DMS53 (cell line): ENCODE results near the gene SH3D21.
A peak's percentile ranks its signal among the peaks of the same experiment; 100 is the strongest.

Experiments
- DNase-seq: peaks from one replicate; lab custom pipeline; 2025; lab: John Stamatoyannopoulos, UW

Gene SH3D21

GRCh38 chr1:36330940-36331339 lies 24.8 kb downstream of the SH3D21 start:
- DNase-seq: no peak

DNA sequence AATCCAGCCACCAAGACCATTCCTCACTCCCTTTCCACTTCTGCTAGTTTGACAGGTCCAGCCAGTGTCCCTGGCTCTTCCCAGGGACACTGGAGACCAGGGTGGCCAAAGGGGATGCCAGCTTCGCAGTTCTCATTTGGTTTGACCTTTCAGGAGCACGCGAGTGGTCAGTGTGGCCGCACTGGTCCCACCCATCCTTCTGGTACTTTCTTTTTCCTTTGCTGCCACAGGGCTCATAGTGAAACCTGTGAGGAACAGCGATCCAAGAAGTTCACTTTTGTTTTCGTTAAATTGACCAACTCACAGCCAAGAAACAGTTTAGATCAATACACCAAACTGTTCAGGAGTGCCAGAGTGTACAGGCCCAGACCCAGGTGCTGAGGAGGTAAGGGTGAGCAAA lies 31.7 kb downstream of the SH3D21 start:
- no peak for DNase-seq

- DNase-seq: peak; percentile 20
Observed at GRCh38 chr1:36339215-36339614, 33.0 kb downstream of the SH3D21 start.

- no peak for DNase-seq
Observed at GRCh38 chr1:36339615-36340014, 33.4 kb downstream of the SH3D21 start.

DNA sequence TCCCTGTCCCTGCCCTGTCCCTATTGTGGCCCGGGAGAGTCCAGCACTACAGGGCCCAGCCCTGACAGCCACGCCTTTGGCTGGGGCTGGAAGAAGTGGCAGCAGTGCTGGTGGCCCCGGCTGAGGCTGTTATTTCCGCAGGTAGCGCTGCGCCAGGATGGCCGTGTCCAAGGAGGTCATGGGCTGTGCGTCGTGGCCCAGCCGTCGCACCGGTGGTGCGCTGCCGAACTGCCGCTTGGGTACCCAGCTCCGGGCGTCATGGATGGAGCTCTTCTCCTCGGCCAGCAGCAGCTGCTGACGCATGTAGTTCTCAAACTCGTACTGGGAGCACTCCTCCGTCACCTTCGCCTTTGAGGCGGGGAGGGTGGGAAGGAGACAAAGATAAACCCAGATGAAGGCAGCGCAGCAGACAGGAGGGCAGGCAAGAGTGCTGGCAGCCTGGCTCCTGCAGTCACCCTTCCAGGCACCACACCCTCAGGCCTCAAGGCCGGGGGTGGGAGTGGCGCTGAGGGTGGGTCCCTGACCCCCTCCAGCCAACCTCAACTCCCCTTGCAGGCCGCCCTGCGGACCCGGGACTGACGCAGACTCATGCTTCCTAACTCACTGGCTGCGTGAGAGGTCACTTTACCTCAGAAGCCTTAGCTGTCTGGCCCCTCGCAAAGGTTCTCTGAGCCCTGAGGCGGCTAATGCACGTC lies 35.6 kb downstream of the SH3D21 start:
- DNase-seq: no peak

- peak; percentile 68 for DNase-seq
Observed at GRCh38 chr1:36342426-36343185, 36.4 kb downstream of the SH3D21 start.

- DNase-seq: no peak
Observed at GRCh38 chr1:36343651-36344394, 37.7 kb downstream of the SH3D21 start.

DNA sequence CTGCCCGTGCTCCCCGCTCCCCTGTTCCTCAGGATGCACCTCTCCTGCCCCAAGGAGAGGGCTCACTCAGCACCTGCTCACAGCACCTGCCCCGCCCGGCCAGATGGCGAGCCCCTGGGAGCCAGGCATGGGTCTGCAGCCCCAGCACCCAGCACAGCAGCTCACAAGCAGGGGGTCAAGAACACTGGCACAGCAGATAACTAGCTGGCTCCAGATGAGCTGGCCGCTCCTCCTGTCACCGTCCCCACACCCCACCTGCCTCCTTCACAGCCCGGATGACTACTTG lies 38.2 kb downstream of the SH3D21 start:
- DNase-seq: no peak

DNA sequence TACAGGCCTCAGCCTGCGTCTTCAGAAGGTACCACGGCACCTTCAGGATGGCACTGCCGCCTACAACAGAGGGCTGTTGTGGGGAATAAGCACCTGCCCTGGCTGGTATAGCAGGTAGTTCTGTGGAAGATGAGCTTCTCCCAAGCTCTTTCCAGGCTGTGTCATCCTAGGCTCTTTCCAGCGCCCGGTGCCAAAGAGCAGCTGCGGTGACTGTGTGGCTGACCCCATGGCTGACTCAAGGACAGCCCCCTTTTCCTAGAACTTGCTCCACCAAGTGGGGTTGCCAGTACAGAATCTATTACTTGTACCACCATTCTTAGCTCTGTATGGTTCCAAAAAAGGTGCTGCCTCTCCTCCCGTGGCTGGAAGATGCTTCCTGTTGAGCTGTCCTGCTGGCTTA lies 39.2 kb downstream of the SH3D21 start:
- no peak for DNase-seq

GRCh38 chr1:36346741-36347370 lies 40.7 kb downstream of the SH3D21 start:
- DNase-seq: no peak

DNA sequence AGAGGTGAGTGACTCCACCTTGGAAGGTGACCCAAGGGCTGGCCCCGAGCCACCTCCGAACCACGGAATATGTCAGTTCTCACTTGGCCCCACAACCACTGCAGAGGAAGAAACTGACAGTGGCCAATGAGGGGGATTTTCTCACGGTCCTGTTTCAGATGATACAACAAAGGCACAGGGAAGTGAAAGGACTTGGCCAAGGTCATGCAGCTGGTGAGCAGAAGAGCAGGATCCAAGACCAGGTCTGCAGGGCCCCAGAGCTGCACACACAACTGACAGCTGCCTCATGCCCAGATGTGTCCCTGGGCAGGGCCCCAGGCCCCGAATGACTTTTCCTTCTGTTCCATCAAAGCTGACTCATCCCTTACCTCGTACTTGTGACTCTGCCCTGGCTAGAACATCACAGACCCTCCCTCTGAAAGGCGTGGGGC lies 43.1 kb downstream of the SH3D21 start:
- no peak for DNase-seq

DNA sequence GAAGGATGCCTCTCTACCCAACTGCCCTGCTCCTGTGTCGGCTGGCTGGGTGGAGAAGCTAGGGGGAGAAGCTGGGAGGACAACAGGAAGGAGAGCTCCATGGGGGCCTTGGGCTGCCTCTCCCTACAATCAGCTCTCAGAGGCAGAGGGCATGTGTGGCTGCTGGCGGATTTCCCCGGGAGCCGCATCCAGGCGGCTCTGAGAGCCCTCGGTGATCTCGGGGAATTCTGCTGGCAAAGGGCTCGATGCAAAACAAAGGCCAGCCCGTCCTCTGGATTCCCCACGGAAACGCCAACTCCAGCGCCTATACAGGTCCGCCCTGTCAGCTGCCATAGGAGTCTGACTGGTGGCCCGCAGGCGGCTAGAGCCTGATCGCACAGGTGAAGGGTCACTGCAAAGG lies 43.7 kb downstream of the SH3D21 start:
- DNase-seq: no peak

DNA sequence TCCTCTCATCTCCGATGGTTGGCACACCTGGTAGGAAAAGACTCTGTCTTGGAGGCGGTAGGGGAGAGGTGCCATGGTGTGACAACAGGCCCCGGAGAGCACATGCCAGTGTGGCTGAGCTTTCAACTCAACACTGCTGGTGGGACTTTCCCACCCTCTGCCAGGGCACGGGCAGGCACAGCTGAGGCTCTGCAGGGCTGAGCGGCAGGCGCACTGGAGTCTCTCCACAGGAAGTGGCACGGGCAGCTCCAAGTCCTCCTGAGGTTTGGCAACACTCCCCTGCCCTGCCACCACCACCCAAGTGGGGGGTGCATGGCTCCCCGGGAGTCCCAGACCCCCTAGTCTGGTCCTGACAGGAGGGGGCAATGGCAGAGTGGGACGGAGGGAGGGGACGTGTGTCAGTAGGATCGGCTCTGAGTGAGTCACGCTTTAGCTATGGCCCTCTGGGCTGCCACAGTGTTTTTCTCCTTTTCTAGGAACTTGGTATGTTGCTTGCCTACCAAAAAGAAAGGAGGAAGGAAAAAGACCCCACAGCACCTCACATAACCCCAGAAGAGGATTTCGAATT lies 44.6 kb downstream of the SH3D21 start:
- DNase-seq: no peak

- DNase-seq: no peak
Observed at GRCh38 chr1:36351227-36351977, 45.2 kb downstream of the SH3D21 start.

DNA sequence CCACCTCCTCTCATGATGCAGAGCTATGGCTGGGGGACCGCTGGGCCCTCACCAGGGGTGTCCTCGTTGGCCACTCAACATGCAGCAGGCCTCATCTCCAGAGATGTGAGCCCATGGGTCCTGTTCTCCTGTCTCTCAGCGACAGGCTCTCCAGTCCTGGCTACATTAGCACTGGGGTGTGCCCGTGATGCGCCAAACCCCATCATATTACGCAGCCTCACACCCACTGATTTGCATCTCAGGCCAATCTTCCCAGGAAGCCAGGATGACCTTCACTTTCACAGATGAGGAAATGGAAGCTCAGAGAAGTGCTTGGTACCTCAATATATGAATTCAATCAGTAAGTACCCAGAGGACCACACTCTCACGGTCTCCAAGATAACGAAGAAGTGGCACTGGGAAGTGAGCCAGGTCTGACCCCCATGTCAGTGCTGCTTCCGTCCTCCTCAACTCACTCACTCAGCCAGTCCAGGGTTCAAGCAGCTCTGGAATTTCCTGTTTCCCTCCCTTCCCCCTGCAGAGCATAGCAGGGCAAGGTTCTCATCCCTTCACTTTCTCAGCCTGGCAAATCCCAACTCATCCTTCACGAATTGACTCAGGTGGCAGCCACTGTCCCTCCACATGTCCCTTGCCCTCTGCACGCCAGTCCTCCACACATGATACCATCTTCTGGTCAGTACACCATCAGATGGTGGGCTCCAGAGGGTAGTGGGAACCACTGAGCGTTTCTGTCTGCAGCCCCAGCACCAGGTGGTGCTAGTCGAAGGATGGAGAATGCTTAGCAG lies 46.1 kb downstream of the SH3D21 start:
- DNase-seq: no peak

- no peak for DNase-seq
Observed at GRCh38 chr1:36352910-36353878, 47.0 kb downstream of the SH3D21 start.

DNA sequence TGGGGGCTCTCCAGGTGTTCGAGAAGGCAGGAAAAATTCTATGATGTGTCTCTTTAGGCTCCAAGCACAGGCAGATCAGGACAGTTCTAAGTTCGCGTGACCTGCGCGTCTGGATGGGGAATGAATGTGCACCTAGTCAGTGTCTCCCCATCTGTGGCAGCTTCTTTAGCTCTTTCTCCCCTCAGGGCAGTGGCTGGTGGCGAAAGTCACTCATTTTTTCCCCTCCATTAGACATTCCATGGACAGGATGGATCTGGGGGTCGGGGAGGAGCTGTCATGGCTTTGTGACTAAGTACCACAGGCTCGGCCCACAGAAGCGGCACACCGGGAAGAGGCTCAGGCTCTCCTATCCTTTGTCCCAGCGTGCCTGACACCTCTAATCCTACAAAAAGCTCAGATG lies 48.3 kb downstream of the SH3D21 start:
- no peak for DNase-seq

GRCh38 chr1:36355811-36356210 lies 49.6 kb downstream of the SH3D21 start:
- peak; percentile 37 for DNase-seq

DNA sequence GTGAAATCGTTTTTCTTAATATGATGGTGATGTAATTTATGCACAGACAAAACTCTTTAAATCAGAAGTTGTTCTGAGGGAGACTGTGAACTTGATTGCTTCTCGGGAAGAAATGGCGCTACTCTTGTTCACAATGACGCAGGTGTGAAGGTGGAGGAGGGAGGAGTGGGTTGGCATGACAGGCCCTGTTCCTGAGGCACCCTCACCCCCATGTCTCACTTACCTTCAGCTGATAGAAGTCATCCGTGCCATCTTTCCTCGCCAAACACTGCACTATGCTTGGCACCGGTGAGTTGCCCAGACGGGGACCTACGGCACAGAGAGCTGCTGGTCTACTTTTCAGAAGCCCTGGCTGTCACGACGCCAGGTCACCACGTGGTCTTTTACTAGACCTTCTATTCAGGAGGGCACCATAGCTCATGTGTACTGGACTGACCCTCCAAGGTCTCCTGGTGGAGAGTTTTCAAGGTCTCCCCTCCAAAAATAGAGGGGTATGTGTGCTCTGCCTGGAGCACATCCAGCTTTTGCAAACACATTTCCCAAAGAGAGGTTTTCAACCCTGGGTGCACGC lies 52.4 kb downstream of the SH3D21 start:
- no peak for DNase-seq
